ENCODE results near the gene GRB7.

DNA sequence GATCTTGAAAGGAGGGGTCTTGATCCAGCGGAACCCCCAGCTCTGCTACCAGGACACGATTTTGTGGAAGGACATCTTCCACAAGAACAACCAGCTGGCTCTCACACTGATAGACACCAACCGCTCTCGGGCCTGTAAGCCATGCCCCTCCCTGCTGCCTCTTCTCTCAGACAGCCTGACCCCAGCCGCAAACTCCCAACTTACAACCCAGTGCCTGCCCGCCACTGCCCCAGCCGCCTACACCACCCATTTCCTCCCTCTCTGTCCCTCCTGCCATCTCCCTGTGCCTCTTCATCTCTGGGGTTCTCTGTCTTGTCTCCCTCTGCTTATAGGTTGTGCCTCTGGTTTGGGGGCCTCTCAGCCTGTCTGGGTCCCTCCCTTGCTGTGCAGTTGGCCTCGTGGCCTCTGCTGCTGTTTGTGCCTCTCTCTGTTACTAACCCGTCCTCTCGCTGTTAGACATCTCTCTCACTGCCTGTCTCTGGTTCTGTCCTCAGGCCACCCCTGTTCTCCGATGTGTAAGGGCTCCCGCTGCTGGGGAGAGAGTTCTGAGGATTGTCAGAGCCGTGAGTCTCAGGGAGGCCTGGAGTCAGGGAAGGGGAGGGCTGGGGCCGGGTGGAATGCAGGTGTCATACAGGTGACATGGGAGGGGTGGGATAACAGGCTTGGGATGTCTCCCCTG, 28.3 kb upstream of the GRB7 start:
- TF ChIP-seq EZH2phosphoT487 (IDR thresholded peaks at IDR 0.05; ENCODE audit: low read depth, severe bottlenecking, unreplicated experiment), result no peak
- TF ChIP-seq, protein P1, sequence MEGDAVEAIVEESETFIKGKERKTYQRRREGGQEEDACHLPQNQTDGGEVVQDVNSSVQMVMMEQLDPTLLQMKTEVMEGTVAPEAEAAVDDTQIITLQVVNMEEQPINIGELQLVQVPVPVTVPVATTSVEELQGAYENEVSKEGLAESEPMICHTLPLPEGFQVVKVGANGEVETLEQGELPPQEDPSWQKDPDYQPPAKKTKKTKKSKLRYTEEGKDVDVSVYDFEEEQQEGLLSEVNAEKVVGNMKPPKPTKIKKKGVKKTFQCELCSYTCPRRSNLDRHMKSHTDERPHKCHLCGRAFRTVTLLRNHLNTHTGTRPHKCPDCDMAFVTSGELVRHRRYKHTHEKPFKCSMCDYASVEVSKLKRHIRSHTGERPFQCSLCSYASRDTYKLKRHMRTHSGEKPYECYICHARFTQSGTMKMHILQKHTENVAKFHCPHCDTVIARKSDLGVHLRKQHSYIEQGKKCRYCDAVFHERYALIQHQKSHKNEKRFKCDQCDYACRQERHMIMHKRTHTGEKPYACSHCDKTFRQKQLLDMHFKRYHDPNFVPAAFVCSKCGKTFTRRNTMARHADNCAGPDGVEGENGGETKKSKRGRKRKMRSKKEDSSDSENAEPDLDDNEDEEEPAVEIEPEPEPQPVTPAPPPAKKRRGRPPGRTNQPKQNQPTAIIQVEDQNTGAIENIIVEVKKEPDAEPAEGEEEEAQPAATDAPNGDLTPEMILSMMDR (IDR thresholded peaks at IDR 0.05; ENCODE audit: poor library complexity), result no peak

All from hepatocyte (in vitro differentiated cells).